ENCODE measurements around the gene POLN.

Gene POLN

GRCh38 chr4:2066571-2067445, 175.1 kb downstream of the POLN start:
- no peak for DNase-seq

- DNase-seq: no peak
Observed at GRCh38 chr4:2066011-2066551, 175.8 kb downstream of the POLN start.

GRCh38 chr4:2065106-2065930, 176.6 kb downstream of the POLN start:
- DNase-seq: no peak

- DNase-seq: no peak
Observed at GRCh38 chr4:2064276-2064991, 177.5 kb downstream of the POLN start.

GRCh38 chr4:2063557-2064275, 178.2 kb downstream of the POLN start:
- no peak for DNase-seq

- no peak for DNase-seq
Observed at GRCh38 chr4:2062808-2063524, 179.0 kb downstream of the POLN start.

GRCh38 chr4:2062168-2062807, 179.6 kb downstream of the POLN start:
- no peak for DNase-seq

GRCh38 chr4:2061186-2062131, 180.5 kb downstream of the POLN start:
- DNase-seq: no peak

GRCh38 chr4:2060611-2061185, 181.2 kb downstream of the POLN start:
- DNase-seq: no peak

GRCh38 chr4:2059726-2060602, 182.0 kb downstream of the POLN start:
- no peak for DNase-seq

- DNase-seq: no peak
Observed at GRCh38 chr4:2059046-2059725, 182.7 kb downstream of the POLN start, which contains the start of gene NAT8L. Gene NAT8L (plus strand): TSS chr4:2059327. CDS start chr4:2059512, 185 bp downstream.

- DNase-seq: no peak
Observed at GRCh38 chr4:2058264-2059045, 183.5 kb downstream of the POLN start.

GRCh38 chr4:2057382-2058065, 184.4 kb downstream of the POLN start:
- no peak for DNase-seq

GRCh38 chr4:2054217-2054616, 187.7 kb downstream of the POLN start:
- DNase-seq: no peak

GRCh38 chr4:2051086-2051485, 190.8 kb downstream of the POLN start:
- no peak for DNase-seq

GRCh38 chr4:2049811-2050210, 192.1 kb downstream of the POLN start:
- DNase-seq: no peak
